Mesothelial cell of epicardium (in vitro differentiated cells): ENCODE data around the gene PMVK. TPM values are rescaled to one million over a fixed set of nuclear protein-coding genes. Genes with fewer than 3 reads are reported as not detected.

Source experiments
- DNase-seq, 2 experiments: peaks; one replicate each; pipeline ENCODE4 v3.0.0; 2021; ENCODE audit warnings: low spot score in 2 of 2; ENCODE audit not compliant: unreplicated experiment in 2 of 2
- H3K27ac Mint-ChIP-seq: 2 replicates; pipeline ENCODE4 v1.8.0; 2021; ENCODE audit warnings: mixed read lengths
- H3K27me3 Mint-ChIP-seq: 2 replicates; pipeline ENCODE4 v1.8.0; 2021; ENCODE audit warnings: low read depth, mixed read lengths
- H3K36me3 Mint-ChIP-seq: 2 replicates; pipeline ENCODE4 v1.8.0; 2021; ENCODE audit warnings: mixed read lengths
- H3K4me1 Mint-ChIP-seq: 2 replicates; pipeline ENCODE4 v1.8.0; 2021; ENCODE audit warnings: mixed read lengths
- H3K4me3 Mint-ChIP-seq: 2 replicates; pipeline ENCODE4 v1.8.0; 2021; ENCODE audit warnings: mild to moderate bottlenecking, moderate library complexity, mixed read lengths
- H3K9me3 Mint-ChIP-seq: 2 replicates; pipeline ENCODE4 v1.8.0; 2021; ENCODE audit warnings: mixed read lengths
- CTCF ChIP-seq: fragments of 200-600 bp; sonication (generic); IDR thresholded peaks from one replicate; pipeline ENCODE4 v1.5.0; 2021; ENCODE audit warnings: antibody characterized with exemption; ENCODE audit not compliant: unreplicated experiment
- total RNA-seq: library from RNA; stranded (reverse); gene quantifications from 3 replicates; pipeline ENCODE4 v1.2.1, GENCODE V29; 2021

Gene PMVK
- total RNA-seq, 1 donor from 2014 or later, result 20.5 TPM

- H3K4me3 Mint-ChIP-seq, result peak overlapping the region; percentile 87
- no peaks in the 10 kb centered on the region for H3K27me3 Mint-ChIP-seq
- peak overlapping the region; percentile 99 for H3K27ac Mint-ChIP-seq
- TF ChIP-seq CTCF, result no peak
- H3K4me1 Mint-ChIP-seq, result peaks cover 27% of the 10 kb centered on the region
- peak; percentile 64 to 86 for DNase-seq
- H3K36me3 Mint-ChIP-seq, result no peaks in the 10 kb centered on the region
- H3K9me3 Mint-ChIP-seq, result no peaks in the 10 kb centered on the region
These were observed 817 bp upstream of the PMVK start for GRCh38 chr1:154937085-154937987.

- H3K4me1 Mint-ChIP-seq, result peaks cover 23% of the 10 kb centered on the region
- no peaks in the 10 kb centered on the region for H3K36me3 Mint-ChIP-seq
- peak overlapping the region; percentile 87 for H3K4me3 Mint-ChIP-seq
- H3K27me3 Mint-ChIP-seq, result no peaks in the 10 kb centered on the region
- peak overlapping the region; percentile 99 for H3K27ac Mint-ChIP-seq
- no peak for TF ChIP-seq CTCF
- no peak for DNase-seq
- H3K9me3 Mint-ChIP-seq, result no peaks in the 10 kb centered on the region
These were observed 567 bp downstream of the PMVK start for GRCh38 chr1:154935749-154936554.

- no peaks in the 10 kb centered on the region for H3K9me3 Mint-ChIP-seq
These were observed 2.1 kb downstream of the PMVK start for GRCh38 chr1:154934358-154934948.

GRCh38 chr1:154931940-154932487 is 4.5 kb downstream of the PMVK start:
- no peak for DNase-seq
- Mint-ChIP-seq H3K4me3 (no peak overlapping the region), H3K27me3 (no peaks in the 10 kb centered on the region), H3K9me3 (no peaks in the 10 kb centered on the region), H3K4me1 (peaks cover 4% of the 10 kb centered on the region), H3K27ac (no peak overlapping the region), H3K36me3 (peaks cover 20% of the 10 kb centered on the region)
- TF ChIP-seq CTCF, result no peak

More at GRCh38 chr1:154934358-154934948, 2.1 kb downstream of the PMVK start:
- Mint-ChIP-seq H3K27ac (no peak overlapping the region), H3K4me1 (peaks cover 14% of the 10 kb centered on the region), H3K36me3 (peaks cover 6% of the 10 kb centered on the region), H3K27me3 (no peaks in the 10 kb centered on the region), H3K4me3 (peak overlapping the region; percentile 6)
- no peak for DNase-seq
- TF ChIP-seq CTCF, result no peak

- H3K9me3 Mint-ChIP-seq, result no peaks in the 10 kb centered on the region
- no peaks in the 10 kb centered on the region for H3K27me3 Mint-ChIP-seq
- H3K36me3 Mint-ChIP-seq, result peaks cover 31% of the 10 kb centered on the region
- H3K27ac Mint-ChIP-seq, result no peak overlapping the region
- no peak for TF ChIP-seq CTCF
- no peak overlapping the region for H3K4me3 Mint-ChIP-seq
- DNase-seq, result no peak
- no peaks in the 10 kb centered on the region for H3K4me1 Mint-ChIP-seq
These were observed 10.3 kb downstream of the PMVK start for GRCh38 chr1:154926201-154926600.
